SK-N-SH treated with all-trans-retinoic acid at 6 μM for 48 hours (cell line): Measurements from ENCODE around the gene SDE2.

Experiments used
- ARNTL ChIP-seq: fragments of 450-650 bp; formaldehyde crosslinking; IDR thresholded peaks from 2 replicates; pipeline ENCODE4 v1.5.0; 2020; ENCODE audit warnings: low read depth, mild to moderate bottlenecking, moderate library complexity, borderline replicate concordance
- BACH2 ChIP-seq: fragments of 250-450 bp; sonication (Bioruptor Pico); IDR thresholded peaks from 2 replicates; pipeline ENCODE4 v1.9.0; 2021; ENCODE audit warnings: mild to moderate bottlenecking, borderline replicate concordance
- RARB ChIP-seq: fragments of 250-450 bp; sonication (Bioruptor Pico); IDR thresholded peaks from 2 replicates; pipeline ENCODE4 v1.8.0; 2021; ENCODE audit warnings: mild to moderate bottlenecking, moderate library complexity
- TCF4 ChIP-seq: fragments of 250-450 bp; sonication (Bioruptor Pico); IDR thresholded peaks from 2 replicates; pipeline ENCODE4 v1.8.0; 2021; ENCODE audit warnings: mild to moderate bottlenecking, moderate library complexity, borderline replicate concordance
- ZNF8 ChIP-seq: fragments of 450-650 bp; formaldehyde crosslinking; IDR thresholded peaks from 2 replicates; pipeline ENCODE4 v1.5.0; 2020; ENCODE audit warnings: mild to moderate bottlenecking, moderate library complexity
- TF ChIP-seq, protein P1 (sequence below): fragments of 250-450 bp; sonication (Bioruptor Pico); IDR thresholded peaks from 2 replicates; pipeline ENCODE4 v1.8.0; 2020; ENCODE audit warnings: mild to moderate bottlenecking, moderate library complexity, borderline replicate concordance
- TF ChIP-seq, protein P2 (sequence below): fragments of 250-450 bp; sonication (Bioruptor Pico); IDR thresholded peaks from 2 replicates; pipeline ENCODE4 v1.5.1; 2020; ENCODE audit warnings: low read depth, mild to moderate bottlenecking, moderate library complexity

DNA sequence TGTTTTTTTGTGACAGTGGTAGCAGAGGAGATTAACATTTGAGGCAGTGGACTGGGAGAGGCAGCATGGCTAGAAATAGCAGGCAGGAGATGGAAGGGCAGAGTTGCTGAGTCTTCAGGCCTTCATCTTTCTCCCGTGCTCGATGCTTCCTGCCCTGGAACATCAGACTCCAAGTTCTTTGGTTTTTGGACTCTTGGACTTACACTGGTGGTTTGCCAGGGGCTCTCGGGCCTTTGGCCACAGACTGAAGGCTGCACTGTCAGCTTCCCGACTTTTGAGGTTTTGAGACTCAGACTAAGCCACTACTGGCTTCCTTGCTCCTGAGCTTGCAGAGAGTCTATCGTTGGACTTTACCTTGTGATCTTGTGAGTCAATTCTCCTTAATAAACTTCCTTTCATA lies 33.9 kb downstream of the SDE2 start:
- TF ChIP-seq RARB (CRISPR knock-in tag) (no peak), BACH2 (CRISPR knock-in tag) (no peak), TCF4 (CRISPR knock-in tag) (no peak), ARNTL (CRISPR knock-in tag) (no peak), ZNF8 (CRISPR knock-in tag) (no peak)
- TF ChIP-seq, protein P1, sequence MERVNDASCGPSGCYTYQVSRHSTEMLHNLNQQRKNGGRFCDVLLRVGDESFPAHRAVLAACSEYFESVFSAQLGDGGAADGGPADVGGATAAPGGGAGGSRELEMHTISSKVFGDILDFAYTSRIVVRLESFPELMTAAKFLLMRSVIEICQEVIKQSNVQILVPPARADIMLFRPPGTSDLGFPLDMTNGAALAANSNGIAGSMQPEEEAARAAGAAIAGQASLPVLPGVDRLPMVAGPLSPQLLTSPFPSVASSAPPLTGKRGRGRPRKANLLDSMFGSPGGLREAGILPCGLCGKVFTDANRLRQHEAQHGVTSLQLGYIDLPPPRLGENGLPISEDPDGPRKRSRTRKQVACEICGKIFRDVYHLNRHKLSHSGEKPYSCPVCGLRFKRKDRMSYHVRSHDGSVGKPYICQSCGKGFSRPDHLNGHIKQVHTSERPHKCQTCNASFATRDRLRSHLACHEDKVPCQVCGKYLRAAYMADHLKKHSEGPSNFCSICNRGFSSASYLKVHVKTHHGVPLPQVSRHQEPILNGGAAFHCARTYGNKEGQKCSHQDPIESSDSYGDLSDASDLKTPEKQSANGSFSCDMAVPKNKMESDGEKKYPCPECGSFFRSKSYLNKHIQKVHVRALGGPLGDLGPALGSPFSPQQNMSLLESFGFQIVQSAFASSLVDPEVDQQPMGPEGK (CRISPR knock-in tag): no peak
- TF ChIP-seq, protein P2, sequence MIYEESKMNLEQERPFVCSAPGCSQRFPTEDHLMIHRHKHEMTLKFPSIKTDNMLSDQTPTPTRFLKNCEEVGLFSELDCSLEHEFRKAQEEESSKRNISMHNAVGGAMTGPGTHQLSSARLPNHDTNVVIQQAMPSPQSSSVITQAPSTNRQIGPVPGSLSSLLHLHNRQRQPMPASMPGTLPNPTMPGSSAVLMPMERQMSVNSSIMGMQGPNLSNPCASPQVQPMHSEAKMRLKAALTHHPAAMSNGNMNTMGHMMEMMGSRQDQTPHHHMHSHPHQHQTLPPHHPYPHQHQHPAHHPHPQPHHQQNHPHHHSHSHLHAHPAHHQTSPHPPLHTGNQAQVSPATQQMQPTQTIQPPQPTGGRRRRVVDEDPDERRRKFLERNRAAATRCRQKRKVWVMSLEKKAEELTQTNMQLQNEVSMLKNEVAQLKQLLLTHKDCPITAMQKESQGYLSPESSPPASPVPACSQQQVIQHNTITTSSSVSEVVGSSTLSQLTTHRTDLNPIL: no peak
